ENCODE results near the gene VILL. TPM values are rescaled to one million over a fixed set of nuclear protein-coding genes. Genes with fewer than 3 reads are reported as not detected.
A peak's percentile ranks its signal among the peaks of the same experiment; 100 is the strongest.

The VILL gene
- total and polyA plus RNA-seq, 2 donors (not counting 3 experiments of a cell fraction or from before 2014, with no cell fraction given), result 9.0 to 10.0 TPM

GRCh38 chr3:37974121-37975083 lies 16.2 kb upstream of the VILL start:
- Histone ChIP-seq H4K20me1 (replicated peaks; ENCODE audit: control insufficient read depth, extremely low read depth, insufficient read depth, low read length) (no peaks in the 10 kb centered on the region), H2AFZ (ENCODE audit: low read depth, low read length) (no peak overlapping the region), H3K9me1 (replicated peaks; ENCODE audit: control insufficient read depth, extremely low read depth, insufficient read depth, low read length) (no peaks in the 10 kb centered on the region), H3K9me3 (replicated peaks; ENCODE audit: control insufficient read depth, insufficient read depth, low read length) (no peaks in the 10 kb centered on the region), H3K4me2 (ENCODE audit: insufficient read depth, low read length) (no peak overlapping the region), H3K27me3 (ENCODE audit: control insufficient read depth in 2 of 2, insufficient read depth in 2 of 2, low read length in 2 of 2) (no peaks in the 10 kb centered on the region), H3K4me1 (ENCODE audit: control insufficient read depth, extremely low read depth, insufficient read depth, low read length) (no peaks in the 10 kb centered on the region), H3K4me3 (replicated peaks in 1 of 3; ENCODE audit: insufficient read depth in 1 of 3, low read depth in 1 of 3, low read length in 3 of 3) (no peak overlapping the region), H3K27ac (ENCODE audit: insufficient read depth, low read depth, low read length) (no peak overlapping the region), H3K79me2 (ENCODE audit: control insufficient read depth, insufficient read depth, low read length) (no peaks in the 10 kb centered on the region), H3K9ac (replicated peaks; ENCODE audit: extremely low read depth, insufficient read depth, low read length) (no peak overlapping the region), H3K36me3 (ENCODE audit: control insufficient read depth in 2 of 2, extremely low read depth in 1 of 2, insufficient read depth in 2 of 2, low read length in 2 of 2) (peaks cover 0 to 9% of the 10 kb centered on the region in 2 experiments)
- ChIA-PET CTCF (interaction anchor here (0.6 to 3.4 kb wide), 43 partner anchors 9 to 688 kb away, joined by 3 to 68 read pairs (median 5); partner anchors contain the start of genes CTDSPL, DLEC1, EXOG and OXSR1), POLR2A (no interaction called here)
- BruUV-seq (replicated peaks), result no TSS peak
- intact Hi-C loops (cut with micrococcal nuclease), result loop anchor here (1.0 kb wide), 3 partner anchors 20 to 144 kb away; no protein-coding TSS in a partner anchor
- TF ChIP-seq FOS (IDR thresholded peaks at IDR 0.05; ENCODE audit: borderline replicate concordance, insufficient read depth, low read length), result no peak
- TF ChIP-seq POLR2A (IDR thresholded peaks at IDR 0.05; ENCODE audit: low read depth, low read length), result no peak
- no peak for TF ChIP-seq GATA2 (IDR thresholded peaks at IDR 0.05; ENCODE audit: insufficient read depth, insufficient read length, low read depth, low read length)
- TF ChIP-seq CTCF (IDR thresholded peaks at IDR 0.05; ENCODE audit: extremely low read depth in 1 of 2, insufficient read depth in 1 of 2, low read depth in 1 of 2, low read length in 2 of 2), result peak; percentile 86 to 95
- peak; percentile 63 for DNase-seq (ENCODE audit: low read depth, low spot score)
- peak; percentile 94 for FAIRE-seq
- dilution Hi-C loops (cut with MboI; ENCODE audit: extremely low pct_ligation_motif_present, low sequenced_read_pairs), result no loop called here
